CD4-positive, CD25-positive, alpha-beta regulatory T cell (primary cell): Measurements from ENCODE around the gene RASAL3. TPM values are rescaled to one million over a fixed set of nuclear protein-coding genes. Genes with fewer than 3 reads are reported as not detected.

Source experiments
- ATAC-seq, 2 donors: fragments of 150-1000 bp; cut with Tn5 transposase; one replicate each; pipeline ENCODE4 v1.10.0; 2021; ENCODE audit warnings: low read depth in 2 of 2, moderate number of reproducible peaks in 2 of 2, moderate library complexity in 1 of 2
- DNase-seq, 3 donors: peaks; one replicate each; pipeline versions ENCODE4 v3.0.0 to v3.0.0-alpha.2; 2012 to 2022; ENCODE audit warnings: mixed read lengths in 1 of 3
- H3K27ac ChIP-seq: one replicate; pipeline ENCODE4 v1.7.0; 2013; ENCODE audit warnings: mild to moderate bottlenecking, low read length; ENCODE audit not compliant: insufficient read depth, poor library complexity, severe bottlenecking
- H3K27me3 ChIP-seq: one replicate; pipeline ENCODE4 v1.7.0; 2013; ENCODE audit warnings: low read length; ENCODE audit not compliant: control insufficient read depth, insufficient read depth
- H3K36me3 ChIP-seq: one replicate; pipeline ENCODE4 v1.7.0; 2013; ENCODE audit warnings: mild to moderate bottlenecking, low read length, moderate library complexity; ENCODE audit not compliant: control insufficient read depth, insufficient read depth
- H3K4me1 ChIP-seq: 2 replicates; pipeline ENCODE4 v1.7.0; 2013; ENCODE audit warnings: mild to moderate bottlenecking, low read length; ENCODE audit not compliant: insufficient read depth, control insufficient read depth, poor library complexity, severe bottlenecking
- H3K4me3 ChIP-seq: one replicate; pipeline ENCODE4 v1.7.0; 2013; ENCODE audit warnings: low read depth, mild to moderate bottlenecking, low read length, moderate library complexity
- H3K9me3 ChIP-seq, 2 experiments: 1 replicate in 1 of 2; 2 replicates in 1 of 2; pipeline ENCODE4 v1.7.0; 2013; ENCODE audit warnings: low read length in 2 of 2, mild to moderate bottlenecking in 1 of 2, moderate library complexity in 1 of 2; ENCODE audit not compliant: control insufficient read depth in 2 of 2
- H3K27ac Mint-ChIP-seq, 3 donors: one replicate each; pipeline ENCODE4 v1.8.0; 2020 to 2022; ENCODE audit warnings: mild to moderate bottlenecking in 3 of 3, mixed read lengths in 3 of 3, moderate library complexity in 2 of 3
- H3K27me3 Mint-ChIP-seq: one replicate; pipeline ENCODE4 v1.8.0; 2022; ENCODE audit warnings: mild to moderate bottlenecking, mixed read lengths
- H3K36me3 Mint-ChIP-seq: one replicate; pipeline ENCODE4 v1.8.0; 2020; ENCODE audit warnings: mixed read lengths
- H3K4me1 Mint-ChIP-seq, 4 donors: one replicate each; pipeline ENCODE4 v1.8.0; 2020 to 2022; ENCODE audit warnings: mixed read lengths in 4 of 4, mild to moderate bottlenecking in 1 of 4
- H3K4me3 Mint-ChIP-seq, 4 donors: one replicate each; pipeline ENCODE4 v1.8.0; 2020 to 2022; ENCODE audit warnings: mild to moderate bottlenecking in 4 of 4, mixed read lengths in 4 of 4, moderate library complexity in 3 of 4
- H3K9me3 Mint-ChIP-seq, 7 donors: one replicate each; pipeline ENCODE4 v1.8.0; 2020 to 2022; ENCODE audit warnings: mixed read lengths in 7 of 7, mild to moderate bottlenecking in 3 of 7, moderate library complexity in 2 of 7
- polyA plus RNA-seq, 4 donors: library from polyadenylated mRNA; unstranded; fragments of 300-500 nt; fragmentation: Illumina TruSeq; gene quantifications; one replicate each; pipeline ENCODE4 v1.2.3, GENCODE V29; 2021
- total RNA-seq: library from RNA; stranded (reverse); gene quantifications from one replicate; pipeline ENCODE4 v1.2.3, GENCODE V29; 2022

RASAL3 gene
- total and polyA plus RNA-seq, 5 donors from 2014 or later: 25.3 to 122 (median 42.7) TPM

- no peaks in the 10 kb centered on the region for H3K27me3 ChIP-seq
- Mint-ChIP-seq H3K4me1 (peaks cover 0 to 43% (median 18%) of the 10 kb centered on the region in 4 donors), H3K27me3 (no peaks in the 10 kb centered on the region), H3K36me3 (peaks cover 32% of the 10 kb centered on the region), H3K4me3 (no peak overlapping the region), H3K9me3 (peaks cover 0 to 3% (median 0%) of the 10 kb centered on the region in 7 donors), H3K27ac (peak overlapping the region in 1 of 3 donors; percentile 85)
- H3K4me3 ChIP-seq: no peak overlapping the region
- H3K36me3 ChIP-seq: peaks cover 70% of the 10 kb centered on the region
- no peaks in the 10 kb centered on the region for H3K9me3 ChIP-seq
- H3K27ac ChIP-seq: no peak overlapping the region
- ATAC-seq: no peak
- peaks cover 26% of the 10 kb centered on the region for H3K4me1 ChIP-seq
- DNase-seq: no peak
Measured at GRCh38 chr19:15457701-15458484, 6.5 kb downstream of the RASAL3 start.

GRCh38 chr19:15456871-15457700 lies 7.3 kb downstream of the RASAL3 start:
- Mint-ChIP-seq H3K27ac (no peak overlapping the region), H3K4me1 (peaks cover 0 to 35% (median 18%) of the 10 kb centered on the region in 4 donors), H3K4me3 (no peak overlapping the region), H3K9me3 (peaks cover 0 to 3% (median 0%) of the 10 kb centered on the region in 7 donors), H3K36me3 (peaks cover 32% of the 10 kb centered on the region), H3K27me3 (no peaks in the 10 kb centered on the region)
- Histone ChIP-seq H3K27me3 (no peaks in the 10 kb centered on the region), H3K9me3 (no peaks in the 10 kb centered on the region), H3K4me3 (no peak overlapping the region), H3K4me1 (peaks cover 18% of the 10 kb centered on the region), H3K36me3 (peaks cover 76% of the 10 kb centered on the region), H3K27ac (no peak overlapping the region)
- no peak for DNase-seq
- no peak for ATAC-seq

DNA sequence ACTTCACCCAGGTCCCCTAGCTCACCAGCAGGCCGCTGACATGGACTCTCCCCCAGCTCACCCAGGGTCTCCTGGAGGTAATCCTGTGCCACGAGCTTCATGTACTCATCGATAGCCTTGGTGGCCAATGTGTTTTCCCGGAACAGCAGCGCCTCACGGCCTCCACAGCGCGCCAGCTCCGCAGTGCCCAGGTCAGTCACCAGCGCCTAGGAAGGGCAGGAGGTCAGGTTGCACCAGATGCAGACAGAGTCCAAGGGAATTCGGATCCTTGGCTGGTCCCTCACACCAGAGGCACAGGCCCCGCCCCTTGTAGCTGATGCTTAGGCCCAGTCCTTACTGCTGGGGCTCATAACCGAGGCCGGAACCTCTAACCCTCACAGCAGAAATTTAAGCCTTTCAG lies 7.9 kb downstream of the RASAL3 start:
- Mint-ChIP-seq H3K36me3 (peaks cover 32% of the 10 kb centered on the region), H3K4me3 (no peak overlapping the region), H3K27me3 (no peaks in the 10 kb centered on the region), H3K4me1 (peaks cover 0 to 28% (median 17%) of the 10 kb centered on the region in 4 donors), H3K27ac (peak overlapping the region in 1 of 3 donors; percentile 52), H3K9me3 (peaks cover 0 to 3% (median 0%) of the 10 kb centered on the region in 7 donors)
- no peak for DNase-seq
- Histone ChIP-seq H3K4me1 (peaks cover 12% of the 10 kb centered on the region), H3K36me3 (peaks cover 78% of the 10 kb centered on the region), H3K27ac (no peak overlapping the region), H3K27me3 (no peaks in the 10 kb centered on the region), H3K4me3 (no peak overlapping the region), H3K9me3 (no peaks in the 10 kb centered on the region)
- no peak for ATAC-seq

DNA sequence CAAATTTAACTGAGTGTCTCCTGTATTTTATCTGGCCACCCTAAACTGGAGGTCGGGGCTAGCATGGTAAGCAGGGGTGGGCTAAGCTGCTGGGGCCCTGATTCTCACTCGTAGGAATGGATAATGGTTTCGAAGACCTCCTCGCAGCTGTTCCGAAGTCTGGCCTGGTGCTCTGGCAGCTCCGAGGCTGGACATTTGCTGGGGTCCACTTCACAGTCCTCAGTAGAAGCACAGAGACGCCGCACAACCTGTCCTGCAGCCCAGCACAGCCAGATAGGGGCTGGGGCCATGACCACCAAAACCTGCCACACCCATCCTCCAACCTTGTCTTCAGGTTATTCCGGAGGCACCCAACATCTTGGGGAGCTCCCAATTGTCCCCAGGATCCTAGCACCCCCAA lies 8.3 kb downstream of the RASAL3 start:
- Mint-ChIP-seq H3K36me3 (peaks cover 37% of the 10 kb centered on the region), H3K27me3 (no peaks in the 10 kb centered on the region), H3K27ac (no peak overlapping the region), H3K4me3 (no peak overlapping the region), H3K4me1 (peaks cover 0 to 30% (median 21%) of the 10 kb centered on the region in 4 donors), H3K9me3 (peaks cover 0 to 3% (median 0%) of the 10 kb centered on the region in 7 donors)
- H3K9me3 ChIP-seq: no peaks in the 10 kb centered on the region
- no peak overlapping the region for H3K27ac ChIP-seq
- H3K4me1 ChIP-seq: peaks cover 7% of the 10 kb centered on the region
- H3K36me3 ChIP-seq: peaks cover 74% of the 10 kb centered on the region
- no peak for ATAC-seq
- H3K27me3 ChIP-seq: no peaks in the 10 kb centered on the region
- no peak for DNase-seq
- H3K4me3 ChIP-seq: no peak overlapping the region

GRCh38 chr19:15453906-15454860 lies 10.2 kb downstream of the RASAL3 start:
- Histone ChIP-seq H3K27me3 (no peaks in the 10 kb centered on the region), H3K4me3 (no peak overlapping the region), H3K36me3 (peaks cover 58% of the 10 kb centered on the region), H3K4me1 (peaks cover 5% of the 10 kb centered on the region), H3K27ac (no peak overlapping the region), H3K9me3 (no peaks in the 10 kb centered on the region)
- Mint-ChIP-seq H3K27me3 (peaks cover 9% of the 10 kb centered on the region), H3K9me3 (peaks cover 0 to 3% (median 0%) of the 10 kb centered on the region in 7 donors), H3K4me1 (peaks cover 0 to 28% (median 18%) of the 10 kb centered on the region in 4 donors), H3K36me3 (peaks cover 37% of the 10 kb centered on the region), H3K27ac (peak overlapping the region in 2 of 3 donors; percentile 44 to 81), H3K4me3 (no peak overlapping the region)
- no peak for DNase-seq
- ATAC-seq: no peak

GRCh38 chr19:15453091-15453578 lies 11.2 kb downstream of the RASAL3 start:
- no peak overlapping the region for H3K4me3 Mint-ChIP-seq
- Histone ChIP-seq H3K4me1 (peaks cover 12% of the 10 kb centered on the region), H3K27me3 (no peaks in the 10 kb centered on the region), H3K4me3 (no peak overlapping the region), H3K27ac (no peak overlapping the region), H3K9me3 (no peaks in the 10 kb centered on the region), H3K36me3 (peaks cover 54% of the 10 kb centered on the region)
- peaks cover 0 to 3% (median 0%) of the 10 kb centered on the region in 7 donors for H3K9me3 Mint-ChIP-seq
- DNase-seq (no peak), ATAC-seq (no peak)
- H3K27me3 Mint-ChIP-seq: peaks cover 9% of the 10 kb centered on the region
- peaks cover 0 to 35% (median 24%) of the 10 kb centered on the region in 4 donors for H3K4me1 Mint-ChIP-seq
- peak overlapping the region in 1 of 3 donors; percentile 86 for H3K27ac Mint-ChIP-seq
- peaks cover 36% of the 10 kb centered on the region for H3K36me3 Mint-ChIP-seq
